GM20431 (cell line): Measurements from ENCODE around the gene ETS1.

ENCODE experiments used
- in situ Hi-C: fragments of 300-500 bp; cut with MseI, MboI; formaldehyde crosslinking; loops from one replicate; pipeline ENCODE4 v1.15.0; 2020; ENCODE audit warnings: low sequenced_read_pairs; ENCODE audit not compliant: unreplicated experiment

ETS1 gene

GRCh38 chr11:128524172-128524571 is 63.2 kb downstream of the ETS1 start:
- in situ Hi-C loops: no loop called here

GRCh38 chr11:128523641-128524040 is 63.7 kb downstream of the ETS1 start:
- in situ Hi-C loops: no loop called here

GRCh38 chr11:128522943-128523518 is 64.3 kb downstream of the ETS1 start:
- in situ Hi-C loops: no loop called here

- in situ Hi-C loops: no loop called here
These were observed 65.1 kb downstream of the ETS1 start for GRCh38 chr11:128522055-128522942.

- in situ Hi-C loops: no loop called here
These were observed 65.7 kb downstream of the ETS1 start for GRCh38 chr11:128521682-128522054.

GRCh38 chr11:128520888-128521681 is 66.3 kb downstream of the ETS1 start:
- in situ Hi-C loops: no loop called here

GRCh38 chr11:128520206-128520887 is 67.0 kb downstream of the ETS1 start:
- in situ Hi-C loops: no loop called here

GRCh38 chr11:128519338-128519737 is 68.0 kb downstream of the ETS1 start:
- in situ Hi-C loops: no loop called here

- in situ Hi-C loops: no loop called here
These were observed 68.7 kb downstream of the ETS1 start for GRCh38 chr11:128518493-128519207.

GRCh38 chr11:128517451-128518230 is 69.7 kb downstream of the ETS1 start:
- in situ Hi-C loops: no loop called here

GRCh38 chr11:128516886-128517285 is 70.5 kb downstream of the ETS1 start:
- in situ Hi-C loops: no loop called here

GRCh38 chr11:128515826-128516778 is 71.3 kb downstream of the ETS1 start:
- in situ Hi-C loops: no loop called here

- in situ Hi-C loops: no loop called here
These were observed 72.3 kb downstream of the ETS1 start for GRCh38 chr11:128515086-128515485.

- in situ Hi-C loops: no loop called here
These were observed 73.3 kb downstream of the ETS1 start for GRCh38 chr11:128513915-128514681.

- in situ Hi-C loops: no loop called here
These were observed 74.8 kb downstream of the ETS1 start for GRCh38 chr11:128512474-128512996.

GRCh38 chr11:128511712-128512111 is 75.6 kb downstream of the ETS1 start:
- in situ Hi-C loops: no loop called here
